ENCODE data around the gene RAMACL. TPM values are rescaled to one million over a fixed set of nuclear protein-coding genes. Genes with fewer than 3 reads are reported as not detected.
A peak's percentile ranks its signal among the peaks of the same experiment; 100 is the strongest.

Gene RAMACL
- total and polyA plus RNA-seq, 11 donors, result 0.27 to 2.0 (median 0.69) TPM

DNA sequence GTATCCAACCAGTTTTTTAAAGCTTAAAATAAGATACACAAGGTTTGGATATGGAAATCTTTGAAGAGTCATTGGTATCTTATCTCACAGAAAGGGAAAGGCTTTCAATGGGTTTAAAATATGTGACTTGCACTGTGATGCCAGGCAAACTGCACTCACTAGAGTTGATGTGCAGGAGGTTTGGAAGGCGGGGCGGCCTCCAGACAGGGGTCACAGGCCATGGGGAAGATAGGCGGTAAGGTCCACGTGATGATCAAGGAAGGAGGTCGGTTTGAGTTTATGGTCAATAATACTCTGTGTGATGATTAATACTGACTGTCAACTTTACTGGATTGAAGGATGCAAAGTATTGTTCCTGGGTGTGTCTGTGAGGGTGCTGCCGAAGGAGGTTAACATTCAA, 9.5 kb upstream of the RAMACL start:
- Histone ChIP-seq H3K36me3 (no peaks in the 10 kb centered on the region), H3K4me1 (peaks cover 0 to 41% (median 27%) of the 10 kb centered on the region in 12 donors), H3K27me3 (no peaks in the 10 kb centered on the region), H3K4me3 (no peak overlapping the region), H3K9me3 (no peaks in the 10 kb centered on the region), H3K27ac (peak overlapping the region in 2 of 12 donors; percentile 7)
- DNase-seq (no peak), ATAC-seq (no peak)
- TF ChIP-seq, protein P1, sequence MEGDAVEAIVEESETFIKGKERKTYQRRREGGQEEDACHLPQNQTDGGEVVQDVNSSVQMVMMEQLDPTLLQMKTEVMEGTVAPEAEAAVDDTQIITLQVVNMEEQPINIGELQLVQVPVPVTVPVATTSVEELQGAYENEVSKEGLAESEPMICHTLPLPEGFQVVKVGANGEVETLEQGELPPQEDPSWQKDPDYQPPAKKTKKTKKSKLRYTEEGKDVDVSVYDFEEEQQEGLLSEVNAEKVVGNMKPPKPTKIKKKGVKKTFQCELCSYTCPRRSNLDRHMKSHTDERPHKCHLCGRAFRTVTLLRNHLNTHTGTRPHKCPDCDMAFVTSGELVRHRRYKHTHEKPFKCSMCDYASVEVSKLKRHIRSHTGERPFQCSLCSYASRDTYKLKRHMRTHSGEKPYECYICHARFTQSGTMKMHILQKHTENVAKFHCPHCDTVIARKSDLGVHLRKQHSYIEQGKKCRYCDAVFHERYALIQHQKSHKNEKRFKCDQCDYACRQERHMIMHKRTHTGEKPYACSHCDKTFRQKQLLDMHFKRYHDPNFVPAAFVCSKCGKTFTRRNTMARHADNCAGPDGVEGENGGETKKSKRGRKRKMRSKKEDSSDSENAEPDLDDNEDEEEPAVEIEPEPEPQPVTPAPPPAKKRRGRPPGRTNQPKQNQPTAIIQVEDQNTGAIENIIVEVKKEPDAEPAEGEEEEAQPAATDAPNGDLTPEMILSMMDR (IDR thresholded peaks at IDR 0.05), result no peak
- no peak for TF ChIP-seq POLR2A (IDR thresholded peaks at IDR 0.05)
- intact Hi-C loops (cut with DNase I), result no loop called here
- 88 to 95% (median 91%) methylated on average over 6 of the region's 6 CpGs for WGBS, 4 donors

- intact Hi-C loops (cut with DNase I), result no loop called here
- peak overlapping the region in 2 of 12 donors; percentile 7 to 27 for H3K27ac ChIP-seq
- no peaks in the 10 kb centered on the region for H3K27me3 ChIP-seq
- ATAC-seq, result peak in 1 of 4 donors; percentile 55
- H3K4me1 ChIP-seq, result peaks cover 0 to 44% (median 26%) of the 10 kb centered on the region in 12 donors
- H3K9me3 ChIP-seq, result no peaks in the 10 kb centered on the region
- 85 to 95% (median 90%) methylated on average over 13 of the region's 13 CpGs for WGBS, 4 donors
- no peaks in the 10 kb centered on the region for H3K36me3 ChIP-seq
- no peak overlapping the region for H3K4me3 ChIP-seq
- DNase-seq, result peak in 1 of 5 donors; percentile 42
- TF ChIP-seq, protein P1 (IDR thresholded peaks at IDR 0.05), result no peak
- no peak for TF ChIP-seq POLR2A (IDR thresholded peaks at IDR 0.05)
These were observed 8.7 kb upstream of the RAMACL start for GRCh38 chr6:166595061-166595780.

GRCh38 chr6:166592821-166593220, 6.3 kb upstream of the RAMACL start:
- Histone ChIP-seq H3K4me1 (peaks cover 0 to 41% (median 25%) of the 10 kb centered on the region in 12 donors), H3K27ac (no peak overlapping the region), H3K9me3 (no peaks in the 10 kb centered on the region), H3K4me3 (no peak overlapping the region), H3K27me3 (no peaks in the 10 kb centered on the region), H3K36me3 (no peaks in the 10 kb centered on the region)
- no peak for TF ChIP-seq POLR2A (IDR thresholded peaks at IDR 0.05)
- TF ChIP-seq, protein P1 (IDR thresholded peaks at IDR 0.05), result no peak
- 94 to 95% (median 94%) methylated on average over 9 of the region's 9 CpGs for WGBS, 4 donors
- intact Hi-C loops (cut with DNase I), result no loop called here
- ATAC-seq (no peak), DNase-seq (no peak)

- no peak overlapping the region for H3K27ac ChIP-seq
- intact Hi-C loops (cut with DNase I), result no loop called here
- H3K4me3 ChIP-seq, result no peak overlapping the region
- 79 to 88% (median 83%) methylated on average over 7 of the region's 7 CpGs for WGBS, 4 donors
- no peaks in the 10 kb centered on the region for H3K36me3 ChIP-seq
- TF ChIP-seq, protein P1 (IDR thresholded peaks at IDR 0.05), result no peak
- TF ChIP-seq POLR2A (IDR thresholded peaks at IDR 0.05), result no peak
- no peak for ATAC-seq
- H3K4me1 ChIP-seq, result peaks cover 0 to 38% (median 24%) of the 10 kb centered on the region in 12 donors
- no peaks in the 10 kb centered on the region for H3K27me3 ChIP-seq
- no peaks in the 10 kb centered on the region for H3K9me3 ChIP-seq
- no peak for DNase-seq
These were observed 5.6 kb upstream of the RAMACL start for GRCh38 chr6:166591961-166592520.
